Endothelial cell of umbilical vein (primary cell): ENCODE data around the gene ENTPD1. TPM values are rescaled to one million over a fixed set of nuclear protein-coding genes. Genes with fewer than 3 reads are reported as not detected.
"Not testable (repeated sequence)": the region's sequence is repeated elsewhere in the genome, so short reads cannot be mapped to it uniquely, and the experiment has no call there.

Experiments used
- BruUV-seq: library from RNA; stranded (reverse); fragments of 400-500 nt; replicated peaks from 2 replicates; lab custom pipeline; 2021; lab: Mats Ljungman, UMichigan
- CTCF ChIA-PET: fragments of 300-600, 350-600 bp; sonication (Branson Sonifier 250); formaldehyde crosslinking; loops from one replicate; lab custom pipeline; 2021; ENCODE audit warnings: antibody characterized with exemption, inconsistent platforms; lab: Charles Lee
- POLR2A ChIA-PET: fragments of 300-600, 350-600 bp; sonication (Branson Sonifier 250); formaldehyde crosslinking; loops from one replicate; lab custom pipeline; 2021; ENCODE audit warnings: antibody characterized with exemption, inconsistent platforms; lab: Charles Lee
- DNase-seq: peaks from one replicate; pipeline ENCODE4 v3.0.0-alpha.2; 2011; ENCODE audit warnings: low read depth, low spot score
- FAIRE-seq: peaks from 2 replicates; lab custom pipeline; 2011; peaks lifted over from hg19 to GRCh38; lab: Jason Lieb, UNC
- H2AFZ ChIP-seq: 2 replicates; pipeline ENCODE4 v1.6.0; 2012; ENCODE audit warnings: low read depth, low read length, control low read depth, inconsistent platforms
- H3K27ac ChIP-seq: 2 replicates; pipeline ENCODE4 v1.5.1; 2011; ENCODE audit warnings: low read depth, mild to moderate bottlenecking, control low read depth, low read length, moderate library complexity; ENCODE audit not compliant: insufficient read depth
- H3K27me3 ChIP-seq, 2 experiments: 2 replicates each; pipeline versions ENCODE4 v1.6.0 to v1.6.1; 2011; ENCODE audit warnings: low read length in 2 of 2, mixed read lengths in 1 of 2; ENCODE audit not compliant: control insufficient read depth in 2 of 2, insufficient read depth in 2 of 2
- H3K36me3 ChIP-seq, 2 experiments: 2 replicates in 1 of 2; 3 replicates in 1 of 2; pipeline ENCODE4 v1.5.1; 2011; ENCODE audit warnings: low read length in 2 of 2, mild to moderate bottlenecking in 1 of 2, moderate library complexity in 1 of 2; ENCODE audit not compliant: control insufficient read depth in 2 of 2, insufficient read depth in 2 of 2; ENCODE audit errors: extremely low read depth in 1 of 2
- H3K4me1 ChIP-seq: 3 replicates; pipeline ENCODE4 v1.5.1; 2011; ENCODE audit warnings: mild to moderate bottlenecking, low read length; ENCODE audit not compliant: control insufficient read depth, insufficient read depth; ENCODE audit errors: extremely low read depth
- H3K4me2 ChIP-seq: 2 replicates; pipeline ENCODE4 v1.6.1; 2011; ENCODE audit warnings: low read length, control low read depth, mixed read lengths; ENCODE audit not compliant: insufficient read depth
- H3K4me3 ChIP-seq, 3 experiments: fragments of 200-600 bp in 1 of 3; sonication (generic), shearing (Covaris generic) in 1 of 3; replicated peaks in 1 of 3; 2 replicates each; pipeline ENCODE4 v1.5.1; 2011 to 2016; ENCODE audit warnings: control low read depth in 3 of 3, low read length in 3 of 3, mild to moderate bottlenecking in 2 of 3, inconsistent platforms in 1 of 3, low read depth in 1 of 3, moderate library complexity in 1 of 3; ENCODE audit not compliant: insufficient read depth in 1 of 3
- H3K79me2 ChIP-seq: 2 replicates; pipeline ENCODE4 v1.6.0; 2012; ENCODE audit warnings: low read length, inconsistent platforms; ENCODE audit not compliant: control insufficient read depth, insufficient read depth
- H3K9ac ChIP-seq: replicated peaks from 2 replicates; pipeline ENCODE3; 2011; ENCODE audit warnings: low read length, control low read depth; ENCODE audit not compliant: insufficient read depth; ENCODE audit errors: extremely low read depth
- H3K9me1 ChIP-seq: replicated peaks from 3 replicates; pipeline ENCODE4 v1.6.0; 2011; ENCODE audit warnings: mild to moderate bottlenecking, low read length; ENCODE audit not compliant: control insufficient read depth, insufficient read depth; ENCODE audit errors: extremely low read depth
- H3K9me3 ChIP-seq: replicated peaks from 2 replicates; pipeline ENCODE4 v1.5.1; 2012; ENCODE audit warnings: low read length, inconsistent platforms; ENCODE audit not compliant: control insufficient read depth, insufficient read depth
- H4K20me1 ChIP-seq: replicated peaks from 2 replicates; pipeline ENCODE3; 2011; ENCODE audit warnings: mild to moderate bottlenecking, low read length; ENCODE audit not compliant: control insufficient read depth, insufficient read depth; ENCODE audit errors: extremely low read depth
- CTCF ChIP-seq, 2 donors: IDR thresholded peaks; 1 replicate in 1 of 2; 2 replicates in 1 of 2; pipeline ENCODE4 v1.5.1; 2011; ENCODE audit warnings: low read length in 2 of 2, mild to moderate bottlenecking in 2 of 2, moderate library complexity in 2 of 2, control low read depth in 1 of 2, inconsistent platforms in 1 of 2, low read depth in 1 of 2; ENCODE audit not compliant: insufficient read depth in 1 of 2; ENCODE audit errors: extremely low read depth in 1 of 2
- EZH2 ChIP-seq: IDR thresholded peaks from 2 replicates; pipeline ENCODE4 v1.6.1; 2012; ENCODE audit warnings: borderline replicate concordance, low read depth, mild to moderate bottlenecking, moderate library complexity, low read length, inconsistent platforms; ENCODE audit not compliant: severe bottlenecking
- FOS ChIP-seq: IDR thresholded peaks from 2 replicates; pipeline ENCODE4 v1.6.1; 2011; ENCODE audit warnings: mild to moderate bottlenecking, low read length, moderate library complexity, borderline replicate concordance; ENCODE audit not compliant: insufficient read depth
- GATA2 ChIP-seq: IDR thresholded peaks from 2 replicates; pipeline ENCODE4 v1.7.0; 2011; ENCODE audit warnings: low read depth, mild to moderate bottlenecking, moderate library complexity, mixed read lengths, low read length; ENCODE audit not compliant: insufficient read length, insufficient read depth
- JUN ChIP-seq: IDR thresholded peaks from 2 replicates; pipeline ENCODE4 v1.6.1; 2011; ENCODE audit warnings: borderline replicate concordance, low read depth; ENCODE audit not compliant: insufficient read length, insufficient read depth
- MYC ChIP-seq: IDR thresholded peaks from one replicate; pipeline ENCODE4 v1.6.1; 2011; ENCODE audit warnings: mild to moderate bottlenecking, low read depth, low read length
- POLR2A ChIP-seq: IDR thresholded peaks from 2 replicates; pipeline ENCODE4 v1.6.1; 2012; ENCODE audit warnings: low read depth, mild to moderate bottlenecking, control low read depth, low read length
- POLR2AphosphoS5 ChIP-seq: IDR thresholded peaks from 2 replicates; pipeline ENCODE4 v1.6.1; 2012; ENCODE audit warnings: low read depth, mild to moderate bottlenecking, control low read depth, low read length, moderate library complexity; ENCODE audit not compliant: insufficient read depth
- dilution Hi-C: fragments of 300-500 bp; cut with MboI; formaldehyde crosslinking; loops from one replicate; pipeline ENCODE4 v1.15.0; 2019; ENCODE audit warnings: low sequenced_read_pairs; ENCODE audit not compliant: extremely low pct_ligation_motif_present
- intact Hi-C: fragments of 100-400 bp; cut with micrococcal nuclease; formaldehyde crosslinking; loops from one replicate; pipeline ENCODE4 v1.10.0; 2022
- polyA plus RNA-seq, 4 experiments: library from polyadenylated mRNA; depleted of rRNA in 3 of 4; stranded (reverse) in 3 of 4; unstranded in 1 of 4; fragments of >200 nt; gene quantifications; 2 replicates each; pipeline versions ENCODE4 v1.2.1 to v1.2.3, GENCODE V29; 2011 to 2012; ENCODE audit warnings: missing spikeins in 1 of 4
- total RNA-seq: library from RNA; stranded (reverse); gene quantifications from 2 replicates; pipeline ENCODE4 v1.2.3, GENCODE V29; 2021
- TF ChIP-seq, protein P1 (sequence below): IDR thresholded peaks from 2 replicates; pipeline ENCODE4 v1.6.1; 2011; ENCODE audit not compliant: insufficient read depth, insufficient read length

Gene ENTPD1
- total and polyA plus RNA-seq, 2 donors (not counting 3 experiments of a cell fraction or from before 2014, with no cell fraction given): 10.2 to 23.0 TPM

DNA sequence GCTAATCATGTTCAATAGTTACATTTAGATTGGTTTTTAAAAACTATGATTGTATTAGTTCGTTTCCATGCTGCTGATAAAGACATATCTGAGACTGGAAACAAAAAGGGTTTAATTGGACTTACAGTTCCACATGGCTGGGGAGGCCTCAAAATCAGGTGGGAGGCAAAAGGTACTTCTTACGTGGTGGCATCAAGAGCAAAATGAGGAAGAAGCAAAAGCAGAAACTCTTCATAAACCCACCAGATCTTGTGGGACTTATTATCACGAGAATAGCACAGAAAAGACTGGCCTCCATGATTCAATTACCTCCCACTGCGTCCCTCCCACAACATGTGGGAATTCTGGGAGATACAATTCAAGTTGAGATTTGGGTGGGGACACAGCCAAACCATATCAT is 117.7 kb downstream of the ENTPD1 start:
- dilution Hi-C loops: no loop called here

DNA sequence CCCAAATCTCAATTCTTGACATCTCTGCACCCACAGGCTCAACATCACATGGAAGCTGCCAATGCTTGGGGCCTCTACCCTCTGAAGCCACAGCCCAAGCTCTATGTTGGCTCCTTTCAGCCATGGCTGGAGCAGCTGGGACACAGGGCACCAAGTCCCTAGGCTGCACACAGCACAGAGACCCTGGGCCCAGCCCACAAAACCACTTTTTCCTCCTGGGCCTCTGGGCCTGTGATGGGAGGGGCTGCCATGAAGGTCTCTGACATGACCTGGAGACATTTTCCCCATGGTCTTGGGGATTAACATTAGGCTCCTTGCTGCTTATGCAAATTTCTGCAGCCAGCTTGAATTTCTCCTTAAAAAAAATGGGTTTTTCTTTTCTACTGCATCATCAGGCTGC is 118.8 kb downstream of the ENTPD1 start:
- dilution Hi-C loops, H3K27ac ChIP-seq, H3K27me3 ChIP-seq, DNase-seq, H3K9ac ChIP-seq, H3K79me2 ChIP-seq, H2AFZ ChIP-seq, BruUV-seq, FAIRE-seq, H3K9me3 ChIP-seq, intact Hi-C loops, H3K4me2 ChIP-seq, H3K36me3 ChIP-seq, POLR2A ChIA-PET, H3K4me1 ChIP-seq, H3K4me3 ChIP-seq, H3K9me1 ChIP-seq, H4K20me1 ChIP-seq: not testable (repeated sequence)
- CTCF ChIA-PET: interaction anchor here (1.4 to 1.7 kb wide), 2 partner anchors 10 to 181 kb away, joined by 3 to 7 read pairs; partner anchors contain the start of gene TCTN3

More for the DNA sequence above, 117.7 kb downstream of the ENTPD1 start:
- FAIRE-seq: no peak
- Histone ChIP-seq H3K9me1 (no peaks in the 10 kb centered on the region), H3K9me3 (no peaks in the 10 kb centered on the region), H3K4me3 (no peak overlapping the region), H3K4me1 (no peaks in the 10 kb centered on the region), H3K27me3 (no peaks in the 10 kb centered on the region), H2AFZ (no peak overlapping the region), H3K79me2 (no peaks in the 10 kb centered on the region), H3K9ac (no peak overlapping the region), H3K27ac (no peak overlapping the region), H3K4me2 (no peak overlapping the region), H3K36me3 (peaks cover 0 to 3% of the 10 kb centered on the region in 2 experiments), H4K20me1 (no peaks in the 10 kb centered on the region)
- BruUV-seq: no TSS peak
- POLR2A ChIA-PET: no interaction called here
- no peak for DNase-seq
- CTCF ChIA-PET: interaction anchor here (1.6 to 1.7 kb wide), 2 partner anchors 9 to 180 kb away, joined by 7 read pairs; partner anchors contain the start of gene TCTN3
- intact Hi-C loops: no loop called here
- TF ChIP-seq CTCF (IDR thresholded peaks at IDR 0.05; ENCODE audit: extremely low read depth in 1 of 2, insufficient read depth in 1 of 2, low read depth in 1 of 2, low read length in 2 of 2) (no peak), GATA2 (no peak), POLR2AphosphoS5 (no peak), EZH2 (no peak), MYC (no peak), POLR2A (no peak), FOS (no peak), JUN (no peak)
- TF ChIP-seq, protein P1, sequence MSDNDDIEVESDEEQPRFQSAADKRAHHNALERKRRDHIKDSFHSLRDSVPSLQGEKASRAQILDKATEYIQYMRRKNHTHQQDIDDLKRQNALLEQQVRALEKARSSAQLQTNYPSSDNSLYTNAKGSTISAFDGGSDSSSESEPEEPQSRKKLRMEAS: no peak
